Stimulated activated CD4-positive, alpha-beta T cell treated with anti-CD3 and anti-CD28 coated beads, TNF-alpha, amount 100 ng/mL, for 1 hour (primary cell): Measurements from ENCODE around the gene ERBB2.
"Not testable (repeated sequence)": the region's sequence is repeated elsewhere in the genome, so short reads cannot be mapped to it uniquely, and the experiment has no call there.

Experiments
- DNase-seq, 3 donors: peaks; one replicate each; pipeline ENCODE4 v3.0.0-alpha.2; 2020; ENCODE audit warnings: low read depth in 3 of 3, low spot score in 1 of 3

Gene ERBB2

DNA sequence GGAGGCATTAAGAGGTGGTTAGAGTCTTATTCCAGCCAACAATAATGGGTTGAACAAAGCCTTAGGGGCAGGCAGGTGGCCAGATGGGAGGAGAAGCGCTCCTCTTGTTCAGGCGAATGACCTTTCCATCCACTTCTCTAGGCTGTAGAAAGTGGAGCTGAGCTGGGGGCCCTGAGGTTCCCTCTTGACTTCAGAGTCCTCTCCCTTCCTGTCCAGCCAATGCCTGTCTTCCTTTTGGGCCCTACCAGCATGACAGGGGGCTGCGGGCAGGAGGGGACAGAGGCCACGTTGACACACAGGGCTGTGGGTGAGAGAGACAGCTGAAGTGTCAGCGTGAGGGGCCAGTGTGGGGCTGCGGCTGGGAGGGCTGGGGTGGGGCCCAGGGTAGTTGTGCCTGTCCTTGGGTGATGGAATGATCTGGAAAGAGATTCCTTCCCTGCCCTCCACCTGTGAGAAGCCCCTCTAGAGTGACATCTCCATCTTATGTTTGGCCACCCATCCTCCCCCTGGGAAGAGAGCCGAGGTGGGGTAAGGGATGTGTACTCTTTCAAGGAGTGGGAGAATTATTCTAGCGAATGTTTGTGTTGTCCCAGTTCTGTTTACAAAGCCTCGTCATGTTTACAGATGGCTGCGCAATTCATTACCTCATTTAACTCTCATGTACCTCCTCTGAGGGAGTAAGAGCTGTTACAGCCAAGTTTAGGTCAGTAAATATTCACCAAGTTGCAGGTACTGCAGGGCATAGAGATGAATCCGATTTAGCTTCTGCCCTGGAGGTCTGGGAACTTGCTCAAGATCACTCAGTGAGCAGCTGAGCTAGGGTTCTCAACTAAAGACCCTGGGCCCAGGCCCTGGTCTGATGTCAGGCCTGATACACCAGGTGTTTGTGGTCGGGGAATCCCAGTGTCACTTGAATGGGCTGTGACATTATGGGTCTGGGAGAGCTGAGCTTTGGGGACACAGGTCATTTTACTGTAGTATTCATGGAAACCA lies 3.3 kb downstream of the ERBB2 start:
- no peak for DNase-seq

DNA sequence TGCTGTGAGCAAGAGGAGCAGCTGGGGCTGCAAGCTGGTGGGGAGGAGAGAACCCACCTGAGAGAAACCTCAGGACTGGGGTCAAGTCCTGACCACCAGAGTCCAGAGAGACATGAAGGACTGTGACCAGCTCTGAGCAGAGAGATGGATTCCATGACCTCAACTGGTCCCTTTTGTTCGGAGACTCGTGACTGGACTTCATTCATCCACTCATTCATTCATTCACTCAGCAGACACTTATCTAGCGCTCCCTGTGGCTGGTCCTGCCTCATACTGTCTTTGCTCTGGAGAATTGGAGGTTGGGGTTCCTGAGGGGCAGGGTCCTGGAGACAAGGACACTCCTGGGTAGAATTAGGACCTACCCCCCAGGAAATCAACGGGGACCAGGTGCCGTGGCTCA lies 4.0 kb downstream of the ERBB2 start:
- no peak for DNase-seq

DNA sequence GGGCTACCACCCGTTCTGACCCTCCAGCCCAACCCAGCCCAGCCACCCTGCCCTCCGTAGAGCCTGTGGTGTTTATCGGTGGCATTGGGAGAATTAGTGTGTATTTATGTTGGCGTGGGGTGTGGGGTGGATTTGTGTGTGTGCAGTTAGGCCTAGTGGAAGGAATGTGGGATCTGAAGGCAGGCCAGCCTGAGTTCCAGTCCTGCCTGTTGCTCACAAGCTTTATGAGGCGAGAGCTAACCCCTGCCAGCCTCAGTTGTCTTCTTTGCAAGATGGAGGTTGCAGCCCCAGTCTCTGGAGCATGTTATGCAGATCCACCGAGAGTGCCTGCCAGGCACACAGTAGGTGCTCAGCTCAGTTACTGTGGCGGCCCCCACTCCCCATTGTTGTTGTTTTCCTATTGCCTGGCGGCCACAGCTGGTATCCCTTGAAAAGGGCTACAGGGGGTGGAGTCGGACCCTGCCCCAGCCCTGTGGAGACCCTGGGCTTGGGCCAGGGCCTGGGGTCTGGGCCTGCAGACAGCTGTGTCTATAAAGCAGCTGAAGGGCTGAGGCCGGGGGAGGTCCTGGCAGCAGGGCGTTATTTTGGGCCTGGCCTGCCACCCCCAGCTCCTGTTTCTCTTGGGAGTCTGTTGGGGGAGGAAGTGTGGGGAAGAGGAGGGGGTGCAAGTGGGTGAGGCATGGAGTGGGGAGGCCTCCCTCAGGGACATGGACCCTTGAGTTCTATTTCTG lies 5.1 kb downstream of the ERBB2 start:
- no peak for DNase-seq

DNA sequence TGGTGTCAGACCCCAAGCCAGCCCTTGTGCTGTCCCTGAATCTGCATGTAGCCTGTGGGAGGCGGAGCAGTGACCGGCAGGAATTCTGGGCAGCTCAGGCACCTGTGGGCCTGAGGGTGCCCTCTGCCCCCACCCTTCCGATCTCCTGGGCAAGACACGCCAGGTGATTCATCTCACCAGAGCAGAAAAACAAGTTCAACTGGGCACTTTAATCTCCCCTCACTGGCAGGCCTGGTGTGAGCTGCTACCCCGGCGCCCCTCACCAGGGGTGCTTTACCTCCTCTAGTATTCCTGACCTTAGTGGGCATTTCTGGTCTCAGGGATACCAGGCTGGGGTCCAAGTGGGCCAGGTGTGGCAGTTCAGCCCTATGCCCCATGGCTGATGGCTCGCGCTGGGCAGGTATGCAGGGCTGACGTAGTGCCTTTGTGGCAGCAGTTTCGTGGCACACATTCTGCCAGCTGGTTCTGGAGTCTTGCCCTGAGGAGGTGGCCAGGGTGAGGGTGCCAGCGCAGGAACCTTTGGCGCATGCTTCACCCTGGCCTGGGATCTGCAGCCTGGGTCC lies 6.0 kb downstream of the ERBB2 start:
- DNase-seq: no peak

DNA sequence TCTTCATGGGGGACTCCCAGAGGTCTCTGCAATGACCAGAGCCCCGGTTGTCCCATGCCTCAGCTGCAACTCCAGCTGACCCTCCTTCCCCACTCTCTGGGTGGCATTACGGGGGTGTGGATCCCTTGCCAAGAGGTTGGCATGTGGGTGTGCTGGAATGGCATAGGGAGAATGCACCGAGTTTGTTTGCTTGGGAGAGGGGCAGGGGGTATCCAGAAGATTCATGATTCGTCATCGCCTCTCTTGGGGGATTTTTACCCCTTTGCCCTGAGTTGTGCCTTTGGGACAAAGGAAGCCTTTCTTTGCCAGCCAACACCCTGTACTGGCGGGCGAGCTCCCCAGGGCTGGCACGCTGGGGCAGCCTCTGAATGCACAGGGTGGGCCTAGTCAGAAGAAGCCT lies 6.5 kb downstream of the ERBB2 start:
- no peak for DNase-seq

DNA sequence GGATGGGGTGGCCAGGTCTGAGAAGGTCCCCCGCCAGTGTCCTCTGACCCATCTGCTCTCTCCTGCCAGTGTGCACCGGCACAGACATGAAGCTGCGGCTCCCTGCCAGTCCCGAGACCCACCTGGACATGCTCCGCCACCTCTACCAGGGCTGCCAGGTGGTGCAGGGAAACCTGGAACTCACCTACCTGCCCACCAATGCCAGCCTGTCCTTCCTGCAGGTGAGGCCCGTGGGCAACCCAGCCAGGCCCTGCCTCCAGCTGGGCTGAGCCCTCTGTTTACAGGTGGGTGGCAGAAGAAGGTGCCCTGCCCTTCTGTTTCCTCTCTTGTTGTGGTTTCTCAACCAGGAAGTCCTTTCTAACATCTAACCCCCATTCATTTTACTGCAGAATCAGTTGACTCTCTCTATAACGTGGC lies 7.1 kb downstream of the ERBB2 start:
- DNase-seq: no peak

DNA sequence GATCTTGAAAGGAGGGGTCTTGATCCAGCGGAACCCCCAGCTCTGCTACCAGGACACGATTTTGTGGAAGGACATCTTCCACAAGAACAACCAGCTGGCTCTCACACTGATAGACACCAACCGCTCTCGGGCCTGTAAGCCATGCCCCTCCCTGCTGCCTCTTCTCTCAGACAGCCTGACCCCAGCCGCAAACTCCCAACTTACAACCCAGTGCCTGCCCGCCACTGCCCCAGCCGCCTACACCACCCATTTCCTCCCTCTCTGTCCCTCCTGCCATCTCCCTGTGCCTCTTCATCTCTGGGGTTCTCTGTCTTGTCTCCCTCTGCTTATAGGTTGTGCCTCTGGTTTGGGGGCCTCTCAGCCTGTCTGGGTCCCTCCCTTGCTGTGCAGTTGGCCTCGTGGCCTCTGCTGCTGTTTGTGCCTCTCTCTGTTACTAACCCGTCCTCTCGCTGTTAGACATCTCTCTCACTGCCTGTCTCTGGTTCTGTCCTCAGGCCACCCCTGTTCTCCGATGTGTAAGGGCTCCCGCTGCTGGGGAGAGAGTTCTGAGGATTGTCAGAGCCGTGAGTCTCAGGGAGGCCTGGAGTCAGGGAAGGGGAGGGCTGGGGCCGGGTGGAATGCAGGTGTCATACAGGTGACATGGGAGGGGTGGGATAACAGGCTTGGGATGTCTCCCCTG lies 9.6 kb downstream of the ERBB2 start:
- DNase-seq: no peak

DNA sequence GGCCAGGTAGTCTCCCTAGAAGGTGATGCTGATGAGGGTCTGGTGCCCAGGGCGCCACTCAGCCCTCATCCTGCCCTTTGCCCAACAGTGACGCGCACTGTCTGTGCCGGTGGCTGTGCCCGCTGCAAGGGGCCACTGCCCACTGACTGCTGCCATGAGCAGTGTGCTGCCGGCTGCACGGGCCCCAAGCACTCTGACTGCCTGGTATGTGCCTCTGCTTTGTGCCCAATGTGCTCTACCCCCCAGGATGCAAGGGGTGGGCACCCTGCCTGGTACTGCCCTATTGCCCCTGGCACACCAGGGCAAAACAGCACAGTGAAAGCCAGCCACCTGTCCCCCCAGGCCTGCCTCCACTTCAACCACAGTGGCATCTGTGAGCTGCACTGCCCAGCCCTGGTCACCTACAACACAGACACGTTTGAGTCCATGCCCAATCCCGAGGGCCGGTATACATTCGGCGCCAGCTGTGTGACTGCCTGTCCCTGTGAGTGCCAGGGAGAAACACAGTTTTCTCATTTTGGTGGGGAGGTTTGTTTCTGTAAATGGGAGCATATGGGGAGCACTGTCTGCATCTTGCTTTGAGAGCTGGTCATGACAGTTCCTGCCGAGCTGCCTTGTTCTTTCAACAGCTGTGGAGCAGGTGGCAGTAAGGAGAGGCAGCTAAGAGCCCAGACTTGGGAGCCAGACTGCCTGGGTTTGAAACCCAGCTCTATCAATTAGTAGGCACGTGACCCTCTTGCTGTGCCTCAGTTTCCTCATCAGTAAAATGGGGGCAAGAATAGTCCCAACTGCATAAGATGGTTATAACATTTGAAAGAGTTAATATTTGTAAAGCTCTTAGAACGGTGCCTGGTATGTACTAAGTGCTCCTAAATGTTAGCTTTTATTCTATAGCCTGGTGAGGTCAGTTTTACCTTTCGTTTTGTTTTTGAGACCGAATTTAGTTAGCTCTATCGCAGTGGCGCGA lies 10.4 kb downstream of the ERBB2 start:
- DNase-seq: no peak

DNA sequence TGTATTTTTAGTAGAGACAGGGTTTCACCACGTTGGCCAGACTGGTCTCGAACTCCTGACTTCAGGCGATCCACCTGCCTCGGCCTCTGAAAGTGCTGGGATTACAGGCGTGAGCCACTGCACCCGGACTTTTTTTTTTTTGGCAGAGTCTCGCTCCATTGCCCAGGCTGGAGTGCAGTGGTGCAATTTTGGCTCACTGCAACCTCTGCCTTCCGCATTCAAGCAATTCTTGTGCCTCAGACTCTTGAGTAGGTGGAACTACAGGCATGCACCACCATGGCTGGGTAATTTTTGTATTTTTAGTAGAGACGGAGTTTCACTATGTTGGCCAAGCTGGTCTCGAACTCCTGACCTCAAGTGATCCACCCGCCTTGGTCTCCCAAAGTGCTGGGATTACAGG lies 11.2 kb downstream of the ERBB2 start:
- not testable (repeated sequence) for DNase-seq

DNA sequence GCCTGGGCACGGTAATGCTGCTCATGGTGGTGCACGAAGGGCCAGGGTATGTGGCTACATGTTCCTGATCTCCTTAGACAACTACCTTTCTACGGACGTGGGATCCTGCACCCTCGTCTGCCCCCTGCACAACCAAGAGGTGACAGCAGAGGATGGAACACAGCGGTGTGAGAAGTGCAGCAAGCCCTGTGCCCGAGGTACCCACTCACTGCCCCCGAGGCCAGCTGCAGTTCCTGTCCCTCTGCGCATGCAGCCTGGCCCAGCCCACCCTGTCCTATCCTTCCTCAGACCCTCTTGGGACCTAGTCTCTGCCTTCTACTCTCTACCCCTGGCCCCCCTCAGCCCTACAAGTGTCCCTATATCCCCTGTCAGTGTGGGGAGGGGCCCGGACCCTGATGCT lies 12.0 kb downstream of the ERBB2 start:
- DNase-seq: no peak

DNA sequence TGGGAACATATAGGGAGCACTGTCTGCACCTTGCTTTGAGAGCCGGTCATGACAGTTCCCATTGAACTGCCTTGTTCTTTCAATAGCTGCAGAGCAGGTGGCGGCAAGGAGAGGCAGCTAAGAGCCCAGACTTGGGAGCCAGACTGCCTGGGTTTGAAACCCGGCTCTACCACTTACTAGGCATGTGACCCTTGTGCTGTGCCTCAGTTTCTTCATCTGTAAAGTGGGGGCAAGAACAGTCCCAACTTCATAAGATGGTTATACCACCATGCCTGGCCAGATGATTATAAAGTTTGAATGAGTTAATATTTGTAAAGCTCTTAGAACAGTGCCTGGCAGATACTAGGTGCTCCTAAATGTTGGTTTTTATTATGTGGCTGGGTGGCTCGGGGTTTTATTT lies 14.4 kb downstream of the ERBB2 start:
- DNase-seq: no peak

DNA sequence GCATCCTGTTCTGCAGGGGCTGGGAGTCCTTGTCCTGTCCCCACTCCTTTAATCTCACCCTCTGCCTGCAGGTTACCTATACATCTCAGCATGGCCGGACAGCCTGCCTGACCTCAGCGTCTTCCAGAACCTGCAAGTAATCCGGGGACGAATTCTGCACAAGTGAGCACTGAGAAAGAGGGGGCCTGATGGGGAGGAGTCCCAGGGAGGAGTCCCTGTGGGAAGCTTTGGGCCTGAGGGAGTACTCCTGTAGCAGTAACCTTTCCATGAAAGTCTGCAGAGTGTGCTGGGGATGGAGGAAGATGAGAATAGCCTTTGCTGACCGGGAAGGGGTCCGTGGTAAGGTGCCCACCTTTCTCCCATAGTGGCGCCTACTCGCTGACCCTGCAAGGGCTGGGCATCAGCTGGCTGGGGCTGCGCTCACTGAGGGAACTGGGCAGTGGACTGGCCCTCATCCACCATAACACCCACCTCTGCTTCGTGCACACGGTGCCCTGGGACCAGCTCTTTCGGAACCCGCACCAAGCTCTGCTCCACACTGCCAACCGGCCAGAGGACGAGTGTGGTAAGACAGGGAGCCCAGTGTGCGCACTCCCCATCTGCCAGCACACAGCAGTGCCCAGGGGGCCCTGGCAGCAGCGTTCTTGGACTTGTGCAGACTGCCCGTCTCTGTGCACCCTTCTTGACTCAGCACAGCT lies 15.7 kb downstream of the ERBB2 start:
- DNase-seq: no peak

DNA sequence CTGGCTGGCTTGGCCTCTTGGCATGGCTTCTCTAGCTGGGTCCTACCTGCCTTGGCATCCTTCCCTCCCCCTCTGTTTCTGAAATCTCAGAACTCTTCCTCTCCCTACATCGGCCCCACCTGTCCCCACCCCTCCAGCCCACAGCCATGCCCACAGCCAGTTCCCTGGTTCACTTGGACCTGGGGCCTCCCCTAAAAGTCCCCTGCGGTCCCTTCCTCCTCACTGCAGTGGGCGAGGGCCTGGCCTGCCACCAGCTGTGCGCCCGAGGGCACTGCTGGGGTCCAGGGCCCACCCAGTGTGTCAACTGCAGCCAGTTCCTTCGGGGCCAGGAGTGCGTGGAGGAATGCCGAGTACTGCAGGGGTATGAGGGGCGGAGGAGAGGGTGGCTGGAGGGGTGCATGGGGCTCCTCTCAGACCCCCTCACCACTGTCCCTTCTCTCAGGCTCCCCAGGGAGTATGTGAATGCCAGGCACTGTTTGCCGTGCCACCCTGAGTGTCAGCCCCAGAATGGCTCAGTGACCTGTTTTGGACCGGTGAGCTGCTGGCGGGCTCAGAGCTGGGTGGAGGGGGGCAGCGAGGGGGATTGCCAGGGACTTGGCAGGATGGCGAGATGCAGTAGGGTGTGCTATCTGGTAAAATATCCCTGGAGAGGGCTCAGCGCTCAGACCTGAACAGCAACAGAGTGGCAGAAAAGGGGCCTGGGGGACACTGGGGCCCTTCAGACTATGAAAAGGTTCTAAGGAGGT lies 16.4 kb downstream of the ERBB2 start:
- no peak for DNase-seq

DNA sequence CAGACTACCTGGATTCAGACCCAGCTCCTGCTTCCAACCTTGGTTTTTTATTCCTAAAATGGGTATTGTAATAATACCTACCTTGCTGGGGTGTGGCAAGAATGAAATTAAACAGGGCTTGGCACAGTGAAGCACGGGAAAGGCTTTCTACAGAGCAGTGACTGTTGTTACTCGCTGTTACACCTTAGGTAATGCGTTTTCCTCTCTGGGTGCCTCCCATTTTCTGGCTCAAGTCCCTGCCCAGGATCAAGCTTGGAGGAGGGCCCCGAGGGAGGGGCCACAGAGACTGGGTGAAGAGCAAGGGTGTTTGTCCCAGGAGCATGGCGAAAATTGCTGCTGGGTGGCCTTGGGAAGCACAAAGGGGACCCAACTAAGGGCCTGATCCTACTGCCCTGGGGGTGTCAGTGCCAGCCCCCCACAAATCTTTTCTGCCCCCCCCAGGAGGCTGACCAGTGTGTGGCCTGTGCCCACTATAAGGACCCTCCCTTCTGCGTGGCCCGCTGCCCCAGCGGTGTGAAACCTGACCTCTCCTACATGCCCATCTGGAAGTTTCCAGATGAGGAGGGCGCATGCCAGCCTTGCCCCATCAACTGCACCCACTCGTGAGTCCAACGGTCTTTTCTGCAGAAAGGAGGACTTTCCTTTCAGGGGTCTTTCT lies 17.1 kb downstream of the ERBB2 start:
- DNase-seq: no peak

DNA sequence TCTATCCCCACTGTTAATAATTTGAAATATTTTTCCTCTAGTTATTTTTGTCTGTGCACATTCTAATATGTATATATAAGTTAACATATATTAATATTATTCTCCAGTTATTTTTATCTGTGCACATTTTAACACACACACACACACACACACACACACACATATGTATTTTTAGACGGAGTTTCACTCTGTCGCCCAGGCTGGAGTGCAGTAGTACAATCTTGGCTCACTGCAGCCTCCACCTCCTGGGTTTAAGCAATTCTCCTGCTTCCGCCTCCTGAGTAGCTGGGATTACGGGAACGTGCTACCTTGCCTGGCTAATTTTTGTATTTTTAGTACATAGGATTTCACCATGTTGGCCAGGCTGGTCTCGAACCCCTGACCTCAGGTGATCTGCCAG lies 17.8 kb downstream of the ERBB2 start:
- no peak for DNase-seq

DNA sequence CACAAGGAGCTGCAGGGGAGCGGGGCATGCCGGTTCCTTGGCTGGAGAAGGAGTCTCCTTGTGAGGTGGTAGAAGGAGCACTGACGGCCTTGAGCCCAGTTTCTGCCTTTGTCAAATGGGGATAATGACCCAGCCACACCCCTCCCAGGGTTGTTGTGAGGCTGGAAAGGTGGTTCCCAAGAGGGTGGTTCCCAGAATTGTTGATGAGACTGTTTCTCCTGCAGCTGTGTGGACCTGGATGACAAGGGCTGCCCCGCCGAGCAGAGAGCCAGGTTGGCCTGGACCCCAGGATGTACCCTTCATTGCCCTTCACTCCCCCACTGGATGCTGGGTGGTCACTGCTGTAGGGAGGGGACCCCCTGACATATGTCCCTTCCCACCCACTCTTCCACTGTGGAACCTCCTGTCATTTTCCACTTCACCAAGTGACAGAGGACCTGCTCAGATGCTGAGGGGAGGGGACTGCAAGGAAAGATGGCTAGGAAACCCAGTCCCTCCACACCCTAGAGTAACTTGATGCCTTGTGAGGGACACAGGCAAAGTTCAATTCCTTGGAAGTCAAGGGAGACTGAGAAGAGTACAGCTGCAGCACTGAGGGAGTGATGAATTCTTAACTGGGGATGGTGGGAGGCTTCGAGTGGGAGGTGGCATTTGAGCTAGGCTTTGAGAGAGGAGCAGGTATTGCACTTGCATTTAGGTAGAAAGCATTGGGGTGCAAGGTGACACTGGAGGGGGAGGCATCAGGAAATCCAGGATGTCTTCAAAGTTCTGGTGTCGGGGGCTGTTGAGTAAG lies 19.9 kb downstream of the ERBB2 start:
- DNase-seq: no peak

DNA sequence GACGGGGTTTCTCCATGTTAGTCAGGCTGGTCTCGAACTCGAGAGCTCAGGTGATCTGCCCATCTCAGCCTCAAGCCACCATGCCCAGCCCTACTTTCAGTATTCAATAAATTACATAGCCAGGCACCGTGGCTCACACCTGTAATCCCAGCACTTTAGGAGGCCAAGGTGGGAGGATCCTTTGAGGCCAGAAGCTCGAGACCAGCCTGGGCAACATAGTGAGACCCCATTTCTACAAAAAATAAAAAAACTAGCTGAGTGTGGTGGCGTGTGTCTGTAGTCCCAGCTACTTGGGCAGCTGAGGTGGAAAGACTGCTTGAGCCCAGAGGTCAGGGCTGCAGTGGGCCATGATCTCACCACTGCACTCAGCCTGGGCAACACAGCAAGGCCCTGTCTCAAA lies 22.2 kb downstream of the ERBB2 start:
- no peak for DNase-seq
